HCT116 (cell line): Measurements from ENCODE around the gene DRAP1.

Experiments used
- CEBPB ChIP-seq: IDR thresholded peaks from 2 replicates; pipeline ENCODE4 v1.6.1; 2012; ENCODE audit warnings: low read depth
- CTCF ChIP-seq, 3 experiments: fragments of 200-600 bp in 1 of 3; sonication (generic) in 1 of 3; IDR thresholded peaks in 2 of 3; conservative IDR thresholded peaks in 1 of 3; 2 replicates each; pipeline ENCODE4 v1.5.1; 2012 to 2017; ENCODE audit warnings: low read depth in 2 of 3, low read length in 2 of 3, antibody characterized with exemption in 1 of 3, borderline replicate concordance in 1 of 3, control low read depth in 1 of 3, mild to moderate bottlenecking in 1 of 3, mixed read lengths in 1 of 3, mixed run types in 1 of 3, moderate library complexity in 1 of 3; ENCODE audit not compliant: insufficient read depth in 1 of 3
- EZH2phosphoT487 ChIP-seq: fragments of 200-600 bp; IDR thresholded peaks from 2 replicates; pipeline ENCODE4 v1.6.1; 2018; ENCODE audit warnings: antibody characterized with exemption, borderline replicate concordance
- POLR2A ChIP-seq: IDR thresholded peaks from 2 replicates; pipeline ENCODE4 v1.7.0; 2011; ENCODE audit warnings: borderline replicate concordance; ENCODE audit not compliant: insufficient read depth, insufficient read length; ENCODE audit errors: extremely low read depth
- POLR2AphosphoS5 ChIP-seq: IDR thresholded peaks from 2 replicates; pipeline ENCODE4 v1.6.1; 2011; ENCODE audit warnings: mild to moderate bottlenecking, low read depth, low read length, moderate library complexity
- TCF7L2 ChIP-seq: IDR thresholded peaks from 2 replicates; pipeline ENCODE4 v1.7.0; 2011; ENCODE audit warnings: borderline replicate concordance, inconsistent platforms; ENCODE audit not compliant: insufficient read depth, insufficient read length; ENCODE audit errors: extremely low read depth

GRCh38 chr11:65884716-65885092 lies 34.5 kb upstream of the DRAP1 start:
- TF ChIP-seq EZH2phosphoT487 (no peak), CTCF (IDR thresholded peaks at IDR 0.05 in 2 of 3, conservative IDR thresholded peaks at IDR 0.05 in 1 of 3; ENCODE audit: borderline replicate concordance in 1 of 3, insufficient read depth in 1 of 3, low read depth in 2 of 3, low read length in 2 of 3) (peak in 2 of 3 experiments; percentile 100; a peak in 4 of 6 replicates), POLR2A (no peak), CEBPB (no peak), TCF7L2 (no peak), POLR2AphosphoS5 (no peak)
